ENCODE data around the gene AP1S2. TPM values are rescaled to one million over a fixed set of nuclear protein-coding genes. Genes with fewer than 3 reads are reported as not detected.

Gene AP1S2
- total RNA-seq, 1 experiment from 2014 or later: 28.2 TPM

GRCh38 chrX:15874672-15875071 lies 20.1 kb upstream of the AP1S2 start:
- Histone ChIP-seq H2AFZ (ENCODE audit: low read length) (no peak overlapping the region), H3K27ac (ENCODE audit: low read length) (no peak overlapping the region), H3K4me3 (ENCODE audit: low read length) (no peak overlapping the region), H3F3A (ENCODE audit: low read length, unreplicated experiment) (no peaks in the 10 kb centered on the region), H3K9me2 (replicated peaks; ENCODE audit: low read length) (no peaks in the 10 kb centered on the region), H3K36me3 (ENCODE audit: low read depth, low read length) (no peaks in the 10 kb centered on the region), H3K27me3 (ENCODE audit: low read length) (no peaks in the 10 kb centered on the region), H4K20me1 (ENCODE audit: low read length) (no peaks in the 10 kb centered on the region), H3K4me2 (ENCODE audit: low read length) (no peak overlapping the region), H3K4me1 (ENCODE audit: insufficient read depth, low read length) (no peaks in the 10 kb centered on the region), H3K79me2 (ENCODE audit: low read length) (no peaks in the 10 kb centered on the region), H3K9me3 (ENCODE audit: low read length) (no peaks in the 10 kb centered on the region), H3K9ac (ENCODE audit: low read length) (no peak overlapping the region)
- DNase-seq (no peak), ATAC-seq (no peak)
- POLR2A ChIA-PET (ENCODE audit: unreplicated experiment): no interaction called here
- CTCF ChIA-PET: no interaction called here
- BruUV-seq (replicated peaks): no TSS peak
- TF ChIP-seq EZH2phosphoT487 (IDR thresholded peaks at IDR 0.05; ENCODE audit: borderline replicate concordance, low read length): no peak
- TF ChIP-seq EZH2 (IDR thresholded peaks at IDR 0.05; ENCODE audit: low read length, unreplicated experiment): no peak
- TF ChIP-seq CTCF (conservative IDR thresholded peaks at IDR 0.05; ENCODE audit: low read depth, low read length): no peak
- intact Hi-C loops (cut with micrococcal nuclease): no loop called here

GRCh38 chrX:15873566-15873965 lies 19.0 kb upstream of the AP1S2 start:
- CTCF ChIA-PET: no interaction called here
- Histone ChIP-seq H3K27me3 (ENCODE audit: low read length) (no peaks in the 10 kb centered on the region), H3K4me1 (ENCODE audit: insufficient read depth, low read length) (no peaks in the 10 kb centered on the region), H3K4me2 (ENCODE audit: low read length) (no peak overlapping the region), H3K9me3 (ENCODE audit: low read length) (no peaks in the 10 kb centered on the region), H3F3A (ENCODE audit: low read length, unreplicated experiment) (no peaks in the 10 kb centered on the region), H3K79me2 (ENCODE audit: low read length) (no peaks in the 10 kb centered on the region), H4K20me1 (ENCODE audit: low read length) (no peaks in the 10 kb centered on the region), H3K9ac (ENCODE audit: low read length) (no peak overlapping the region), H3K4me3 (ENCODE audit: low read length) (no peak overlapping the region), H2AFZ (ENCODE audit: low read length) (no peak overlapping the region), H3K9me2 (replicated peaks; ENCODE audit: low read length) (no peaks in the 10 kb centered on the region), H3K27ac (ENCODE audit: low read length) (no peak overlapping the region), H3K36me3 (ENCODE audit: low read depth, low read length) (no peaks in the 10 kb centered on the region)
- TF ChIP-seq CTCF (conservative IDR thresholded peaks at IDR 0.05; ENCODE audit: low read depth, low read length): no peak
- no peak for TF ChIP-seq EZH2phosphoT487 (IDR thresholded peaks at IDR 0.05; ENCODE audit: borderline replicate concordance, low read length)
- no peak for TF ChIP-seq EZH2 (IDR thresholded peaks at IDR 0.05; ENCODE audit: low read length, unreplicated experiment)
- POLR2A ChIA-PET (ENCODE audit: unreplicated experiment): no interaction called here
- no peak for ATAC-seq
- DNase-seq: no peak
- intact Hi-C loops (cut with micrococcal nuclease): no loop called here
- no TSS peak for BruUV-seq (replicated peaks)

GRCh38 chrX:15870310-15870709 lies 15.7 kb upstream of the AP1S2 start:
- Histone ChIP-seq H3K4me3 (ENCODE audit: low read length) (no peak overlapping the region), H3K9me3 (ENCODE audit: low read length) (no peaks in the 10 kb centered on the region), H3K4me1 (ENCODE audit: insufficient read depth, low read length) (peaks cover under 1% of the 10 kb centered on the region), H3K4me2 (ENCODE audit: low read length) (no peak overlapping the region), H3K27ac (ENCODE audit: low read length) (no peak overlapping the region), H4K20me1 (ENCODE audit: low read length) (no peaks in the 10 kb centered on the region), H2AFZ (ENCODE audit: low read length) (no peak overlapping the region), H3K36me3 (ENCODE audit: low read depth, low read length) (no peaks in the 10 kb centered on the region), H3K9me2 (replicated peaks; ENCODE audit: low read length) (no peaks in the 10 kb centered on the region), H3F3A (ENCODE audit: low read length, unreplicated experiment) (no peaks in the 10 kb centered on the region), H3K79me2 (ENCODE audit: low read length) (no peaks in the 10 kb centered on the region), H3K27me3 (ENCODE audit: low read length) (no peaks in the 10 kb centered on the region), H3K9ac (ENCODE audit: low read length) (no peak overlapping the region)
- ATAC-seq: no peak
- ChIA-PET POLR2A (ENCODE audit: unreplicated experiment) (no interaction called here), CTCF (no interaction called here)
- TF ChIP-seq EZH2 (IDR thresholded peaks at IDR 0.05; ENCODE audit: low read length, unreplicated experiment) (no peak), EZH2phosphoT487 (IDR thresholded peaks at IDR 0.05; ENCODE audit: borderline replicate concordance, low read length) (no peak), CTCF (conservative IDR thresholded peaks at IDR 0.05; ENCODE audit: low read depth, low read length) (no peak)
- no peak for DNase-seq
- intact Hi-C loops (cut with micrococcal nuclease): no loop called here
- BruUV-seq (replicated peaks): no TSS peak

Measured in PC-3 (cell line).